Activated CD8-positive, alpha-beta memory T cell treated with anti-CD3 and anti-CD28 coated beads, Interleukin-2, amount 50 U/mL, for 24 hours (primary cell): ENCODE measurements around the gene BPIFB4.

Experiments
- DNase-seq: peaks from one replicate; pipeline ENCODE4 v3.0.0-alpha.2; 2020; ENCODE audit errors: extremely low read depth

The BPIFB4 gene

GRCh38 chr20:33062105-33062824 is 17.2 kb upstream of the BPIFB4 start:
- DNase-seq: no peak

DNA sequence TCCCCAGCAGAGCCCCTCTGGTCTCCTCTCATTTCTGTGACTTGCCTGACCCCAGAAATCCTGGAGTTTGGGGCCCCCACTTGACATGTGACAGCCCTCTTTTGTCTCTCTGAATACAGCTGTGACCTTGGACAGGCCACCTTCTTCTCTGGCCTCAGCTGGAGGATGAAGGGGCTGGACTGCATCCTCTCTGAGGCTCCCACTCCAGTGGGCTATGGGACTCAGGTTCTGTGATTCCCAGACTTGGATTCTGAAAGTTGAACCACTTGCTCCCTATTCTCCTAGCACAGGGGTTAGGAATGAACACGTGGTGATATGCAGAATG is 16.7 kb upstream of the BPIFB4 start:
- no peak for DNase-seq

DNA sequence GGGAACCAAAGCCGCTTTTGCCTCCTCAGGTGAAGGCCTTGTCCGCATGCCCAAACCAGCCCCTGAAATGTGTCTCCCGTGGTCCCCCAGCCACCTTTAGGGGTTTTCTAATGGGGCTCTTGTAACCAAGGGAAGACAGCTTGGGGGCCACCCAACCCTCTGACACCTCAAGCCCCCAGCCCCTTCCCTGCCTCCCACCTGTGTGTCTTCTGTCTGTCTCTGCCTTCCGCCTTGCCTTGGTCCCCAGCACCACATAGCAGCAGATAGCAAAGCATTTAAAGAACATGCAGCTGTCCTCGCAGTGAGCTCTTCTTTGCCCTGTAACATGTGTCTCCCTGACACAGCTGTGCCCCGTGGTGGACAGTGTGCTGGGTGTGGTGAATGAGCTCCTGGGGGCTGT is 16.2 kb upstream of the BPIFB4 start:
- DNase-seq: no peak

DNA sequence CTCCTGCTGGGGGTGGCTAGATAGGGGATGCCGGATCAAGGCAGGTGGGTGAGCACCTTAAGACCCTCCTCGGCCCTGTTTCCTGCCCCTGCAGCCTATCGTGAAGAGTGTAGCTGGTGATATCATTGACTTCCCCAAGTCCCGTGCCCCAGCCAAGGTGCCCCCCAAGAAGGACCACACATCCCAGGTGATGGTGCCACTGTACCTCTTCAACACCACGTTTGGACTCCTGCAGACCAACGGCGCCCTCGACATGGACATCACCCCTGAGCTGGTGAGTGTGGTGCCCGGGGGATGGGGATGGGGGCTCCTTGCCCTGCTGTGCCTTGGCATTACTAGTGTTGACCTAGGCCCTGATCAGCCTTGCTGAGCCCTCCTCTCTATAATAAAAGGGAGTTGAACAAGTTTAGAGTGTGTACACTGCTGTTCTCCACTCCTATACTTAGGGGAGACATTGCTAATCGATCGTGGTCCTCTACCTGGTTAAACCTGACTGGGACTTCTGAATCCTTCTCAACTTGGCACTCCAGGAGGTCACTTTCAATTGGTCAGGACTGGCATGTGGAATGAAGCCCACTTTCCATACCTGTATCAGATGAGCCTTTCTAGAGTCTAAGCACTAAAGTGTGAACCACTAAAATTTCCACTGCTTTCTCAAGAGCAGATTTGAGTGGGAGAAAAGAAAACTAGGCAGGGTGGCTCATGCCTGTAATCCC is 14.7 kb upstream of the BPIFB4 start:
- no peak for DNase-seq

GRCh38 chr20:33065785-33066184 is 13.7 kb upstream of the BPIFB4 start:
- DNase-seq: no peak

- no peak for DNase-seq
Measured at GRCh38 chr20:33067806-33068205, 11.6 kb upstream of the BPIFB4 start.

GRCh38 chr20:33068251-33068939 is 11.0 kb upstream of the BPIFB4 start:
- no peak for DNase-seq

DNA sequence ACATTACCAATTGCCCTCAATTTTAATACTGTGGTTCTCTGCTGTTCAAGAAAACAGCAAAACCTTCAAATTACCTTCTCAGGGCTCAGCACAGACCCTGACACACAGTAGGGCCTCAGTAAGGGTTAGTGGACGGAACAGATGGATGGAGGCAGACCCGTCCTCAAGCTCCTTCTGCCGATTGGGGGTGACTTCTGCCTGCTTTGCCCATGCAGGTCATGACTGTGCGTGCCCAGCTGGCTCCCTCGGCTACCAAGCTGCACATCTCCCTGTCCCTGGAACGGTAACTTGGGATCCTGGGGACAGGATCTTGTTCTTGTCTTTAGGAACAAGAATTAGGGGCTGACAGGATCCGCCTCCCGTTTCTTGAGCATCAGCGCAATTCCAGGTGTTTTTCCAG is 9.8 kb upstream of the BPIFB4 start:
- no peak for DNase-seq

DNA sequence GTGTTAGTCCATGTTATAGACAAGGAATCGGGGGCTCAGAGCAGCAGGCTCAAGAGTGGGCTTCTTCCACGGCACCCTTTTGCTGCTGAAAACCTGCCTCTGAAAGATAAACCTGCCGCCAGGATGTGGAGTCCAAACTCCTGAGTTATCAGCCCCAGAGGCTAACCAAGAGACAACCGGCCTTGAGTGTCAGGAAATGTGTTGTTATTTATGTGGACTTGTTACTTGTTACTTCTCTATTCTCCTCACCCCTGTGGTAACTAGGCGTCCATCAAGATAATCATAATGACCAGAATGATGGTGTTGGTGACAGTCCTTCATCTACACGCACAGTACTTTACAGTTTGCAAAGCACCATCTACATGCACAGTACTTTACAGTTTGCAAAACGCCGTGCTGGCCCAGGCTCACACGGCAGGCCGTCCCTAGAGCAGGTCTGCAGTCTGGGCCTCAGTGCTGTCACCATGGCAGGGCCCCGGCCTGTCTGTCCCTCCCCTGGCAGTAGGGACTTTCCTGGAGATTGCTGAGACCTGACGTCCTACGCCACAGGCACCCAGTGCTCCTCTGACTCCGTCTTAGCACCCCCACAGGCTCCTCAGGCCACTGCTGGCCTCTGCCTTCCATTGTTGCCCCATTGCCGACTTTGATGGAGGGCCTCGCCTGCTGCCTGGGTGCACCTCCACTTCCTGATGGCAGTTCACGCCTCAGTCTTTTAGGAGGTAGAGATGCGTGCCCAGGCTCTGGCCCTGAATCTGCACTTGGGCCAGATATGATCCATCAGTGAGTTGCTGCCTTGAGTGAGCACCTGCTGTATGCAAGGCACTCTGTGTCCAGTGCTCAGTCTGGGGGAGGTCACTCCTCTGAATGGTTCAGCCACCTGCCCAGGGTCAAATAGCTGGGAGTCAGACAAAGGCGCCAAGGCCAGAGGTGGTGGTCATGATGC is 9.1 kb upstream of the BPIFB4 start:
- no peak for DNase-seq

GRCh38 chr20:33071198-33071597 is 8.2 kb upstream of the BPIFB4 start:
- no peak for DNase-seq

GRCh38 chr20:33072362-33072761 is 7.1 kb upstream of the BPIFB4 start:
- no peak for DNase-seq

DNA sequence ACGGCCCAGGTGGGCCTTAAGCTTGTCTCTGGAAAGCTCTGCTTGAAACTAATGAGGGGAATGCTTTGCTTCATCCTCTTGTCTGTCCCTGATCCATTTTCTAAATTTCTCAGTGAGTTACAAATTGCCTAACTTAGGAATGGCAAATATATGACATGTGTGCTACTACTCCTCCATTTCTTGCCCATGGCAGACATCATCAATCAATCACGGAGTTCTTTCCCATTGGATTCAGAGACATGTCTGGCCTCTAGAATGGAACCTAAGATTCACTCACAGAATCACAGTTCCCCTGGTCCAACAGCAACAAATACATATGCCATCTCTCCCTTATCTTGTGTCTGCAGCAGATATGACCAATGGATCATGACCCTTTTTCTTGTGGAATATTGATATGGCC is 6.6 kb upstream of the BPIFB4 start:
- no peak for DNase-seq

DNA sequence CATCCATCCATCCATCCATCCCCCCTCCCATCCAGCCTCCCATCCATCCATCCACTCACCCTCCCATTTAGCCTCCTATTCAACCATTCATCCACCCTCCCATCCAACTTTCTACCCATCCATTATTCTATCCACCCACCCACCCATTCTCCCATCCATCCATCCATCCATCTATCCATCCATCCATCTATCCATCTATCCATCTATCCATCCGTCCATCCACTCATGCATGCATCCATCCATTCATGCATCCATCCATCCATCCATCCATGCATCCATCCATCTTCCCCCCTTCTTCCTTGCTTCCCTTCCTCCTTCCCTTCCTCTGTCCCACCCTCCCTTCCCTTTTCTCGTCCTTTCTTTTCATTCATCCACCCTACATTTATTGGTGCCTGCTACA is 4.8 kb upstream of the BPIFB4 start:
- no peak for DNase-seq

GRCh38 chr20:33075281-33075680 is 4.2 kb upstream of the BPIFB4 start:
- DNase-seq: no peak

GRCh38 chr20:33076662-33077372 is 2.6 kb upstream of the BPIFB4 start:
- no peak for DNase-seq

GRCh38 chr20:33081411-33082154 is 2.1 kb downstream of the BPIFB4 start:
- DNase-seq: no peak

- DNase-seq: no peak
Measured at GRCh38 chr20:33082546-33082945, 3.1 kb downstream of the BPIFB4 start.

GRCh38 chr20:33083544-33084340 is 4.3 kb downstream of the BPIFB4 start:
- DNase-seq: no peak

- no peak for DNase-seq
Measured at GRCh38 chr20:33084722-33085121, 5.3 kb downstream of the BPIFB4 start.
